ENCODE measurements around the gene ITGAL.

- no peak for TF ChIP-seq ZFP3 (CRISPR knock-in tag; IDR thresholded peaks at IDR 0.05)
- no peak for TF ChIP-seq ZFP30 (CRISPR knock-in tag; IDR thresholded peaks at IDR 0.05)
- TF ChIP-seq BACH2 (CRISPR knock-in tag; IDR thresholded peaks at IDR 0.05; ENCODE audit: borderline replicate concordance), result no peak
- TF ChIP-seq CSDC2 (CRISPR knock-in tag; IDR thresholded peaks at IDR 0.05), result no peak
- TF ChIP-seq ISL1 (CRISPR knock-in tag; IDR thresholded peaks at IDR 0.05), result no peak
- no peak for TF ChIP-seq CREB5 (CRISPR knock-in tag; IDR thresholded peaks at IDR 0.05; ENCODE audit: low read depth)
Observed at GRCh38 chr16:30530163-30531037, 57.9 kb downstream of the ITGAL start.

Data from SK-N-SH treated with all-trans-retinoic acid at 6 μM for 48 hours (cell line).